C4-2B (cell line): ENCODE results near the gene OLFML2B.

Experiments
- H3K27ac ChIP-seq: fragments of 450-650 bp; 2 replicates; pipeline ENCODE4 v1.5.1; 2017
- ZFX ChIP-seq: fragments of 450-650 bp; IDR thresholded peaks from 2 replicates; pipeline ENCODE4 v1.6.1; 2017
- TF ChIP-seq, protein P1 (sequence below): fragments of 450-650 bp; conservative IDR thresholded peaks from 2 replicates; pipeline ENCODE4 v1.5.1; 2017; ENCODE audit warnings: mild to moderate bottlenecking

The OLFML2B gene

DNA sequence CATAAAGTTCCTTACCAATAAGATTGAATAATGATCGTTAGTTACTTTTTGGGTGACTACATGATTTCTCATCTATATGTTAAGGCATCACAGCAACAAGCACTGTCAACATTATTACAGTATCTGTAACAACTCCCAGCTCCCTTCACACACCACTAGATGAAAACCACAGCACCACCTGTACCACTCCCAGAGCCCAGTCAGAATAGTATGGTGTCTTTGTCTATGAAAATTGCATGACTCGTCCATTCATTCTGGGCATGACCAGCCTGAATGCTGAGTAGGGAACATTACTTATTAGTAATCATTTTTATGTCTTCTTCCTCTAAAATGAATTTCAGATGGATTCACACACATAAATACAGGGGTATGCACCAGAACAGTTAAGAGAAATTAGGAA lies 7.0 kb downstream of the OLFML2B start:
- H3K27ac ChIP-seq = no peak overlapping the region
- TF ChIP-seq ZFX = no peak
- TF ChIP-seq, protein P1, sequence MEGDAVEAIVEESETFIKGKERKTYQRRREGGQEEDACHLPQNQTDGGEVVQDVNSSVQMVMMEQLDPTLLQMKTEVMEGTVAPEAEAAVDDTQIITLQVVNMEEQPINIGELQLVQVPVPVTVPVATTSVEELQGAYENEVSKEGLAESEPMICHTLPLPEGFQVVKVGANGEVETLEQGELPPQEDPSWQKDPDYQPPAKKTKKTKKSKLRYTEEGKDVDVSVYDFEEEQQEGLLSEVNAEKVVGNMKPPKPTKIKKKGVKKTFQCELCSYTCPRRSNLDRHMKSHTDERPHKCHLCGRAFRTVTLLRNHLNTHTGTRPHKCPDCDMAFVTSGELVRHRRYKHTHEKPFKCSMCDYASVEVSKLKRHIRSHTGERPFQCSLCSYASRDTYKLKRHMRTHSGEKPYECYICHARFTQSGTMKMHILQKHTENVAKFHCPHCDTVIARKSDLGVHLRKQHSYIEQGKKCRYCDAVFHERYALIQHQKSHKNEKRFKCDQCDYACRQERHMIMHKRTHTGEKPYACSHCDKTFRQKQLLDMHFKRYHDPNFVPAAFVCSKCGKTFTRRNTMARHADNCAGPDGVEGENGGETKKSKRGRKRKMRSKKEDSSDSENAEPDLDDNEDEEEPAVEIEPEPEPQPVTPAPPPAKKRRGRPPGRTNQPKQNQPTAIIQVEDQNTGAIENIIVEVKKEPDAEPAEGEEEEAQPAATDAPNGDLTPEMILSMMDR = no peak

DNA sequence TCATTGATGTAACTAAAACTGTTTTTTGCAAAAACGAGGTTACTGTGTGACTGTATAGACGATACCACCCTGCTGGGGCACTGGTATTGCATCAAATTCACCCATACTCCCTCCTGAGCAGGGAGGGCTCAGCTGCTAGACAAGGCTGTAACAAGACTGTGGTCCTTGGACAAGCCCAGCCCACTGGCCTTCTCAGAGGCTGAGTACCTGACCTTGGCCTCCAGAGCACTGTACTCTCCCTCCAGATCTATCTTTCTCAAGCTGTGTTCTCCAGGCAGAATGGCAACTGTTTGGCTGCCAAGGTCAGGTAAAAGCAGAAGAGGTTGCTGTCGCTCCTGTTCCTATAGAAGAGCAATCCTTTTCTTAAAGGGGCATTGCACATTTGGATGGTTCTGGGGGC lies 8.5 kb downstream of the OLFML2B start:
- no peak overlapping the region for H3K27ac ChIP-seq
- TF ChIP-seq ZFX = no peak
- TF ChIP-seq, protein P1 = no peak

GRCh38 chr1:162014202-162014601 lies 9.5 kb downstream of the OLFML2B start:
- no peak overlapping the region for H3K27ac ChIP-seq
- TF ChIP-seq, protein P1 = no peak
- TF ChIP-seq ZFX = no peak

DNA sequence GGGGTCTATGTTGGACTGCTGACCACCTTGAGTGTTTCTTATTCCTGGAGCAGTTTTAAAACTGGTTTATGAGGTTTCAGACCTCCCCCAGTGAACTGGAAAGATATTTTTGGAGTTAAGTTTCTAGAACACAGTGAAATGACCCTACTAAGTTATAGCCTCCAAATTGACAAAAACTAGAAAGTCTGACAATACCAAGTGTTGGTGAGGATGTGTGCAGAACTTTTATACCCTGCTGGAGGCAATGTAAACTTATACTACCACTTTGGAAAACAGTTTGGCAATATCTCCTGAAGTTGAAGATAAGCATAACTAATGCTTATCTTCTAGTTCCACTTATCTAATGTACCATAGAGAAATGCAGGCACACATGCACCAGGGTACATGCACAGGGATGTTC lies 10.4 kb downstream of the OLFML2B start:
- TF ChIP-seq ZFX = no peak
- TF ChIP-seq, protein P1 = no peak

GRCh38 chr1:162011337-162012012 lies 12.2 kb downstream of the OLFML2B start:
- TF ChIP-seq, protein P1 = no peak
- TF ChIP-seq ZFX = no peak
- H3K27ac ChIP-seq = no peak overlapping the region

More for the DNA sequence above, 10.4 kb downstream of the OLFML2B start:
- no peak overlapping the region for H3K27ac ChIP-seq

- H3K27ac ChIP-seq = peak overlapping the region; percentile 4; the same call in 1 of the 2 replicates
- TF ChIP-seq, protein P1 = no peak
- no peak for TF ChIP-seq ZFX
These were observed 13.5 kb downstream of the OLFML2B start for GRCh38 chr1:162010175-162010506.

- no peak for TF ChIP-seq ZFX
- TF ChIP-seq, protein P1 = no peak
- H3K27ac ChIP-seq = no peak overlapping the region; the same call in 1 of the 2 replicates
These were observed 14.0 kb downstream of the OLFML2B start for GRCh38 chr1:162009501-162010174.
